Mucosa of descending colon (tissue), 3 donors: ENCODE measurements around the gene FLRT2. TPM values are rescaled to one million over a fixed set of nuclear protein-coding genes. Genes with fewer than 3 reads are reported as not detected.

Source experiments
- ATAC-seq: fragments of 200-7000 bp; cut with Tn5 transposase; one replicate; pipeline ENCODE4 v1.9.1; 2020; ENCODE audit warnings: mild to moderate bottlenecking, moderate library complexity
- DNase-seq, 3 donors: peaks; one replicate each; pipeline ENCODE4 v3.0.0-alpha.2; 2020
- H3K36me3 ChIP-seq: fragments of 200-600 bp; one replicate; pipeline ENCODE4 v1.8.0; 2021; ENCODE audit warnings: low read depth, mild to moderate bottlenecking
- H3K4me1 ChIP-seq: fragments of 200-600 bp; one replicate; pipeline ENCODE4 v1.8.0; 2021; ENCODE audit warnings: low read depth, mild to moderate bottlenecking
- H3K4me3 ChIP-seq: fragments of 200-600 bp; one replicate; pipeline ENCODE4 v1.8.0; 2021; ENCODE audit warnings: mild to moderate bottlenecking
- H3K9me3 ChIP-seq: fragments of 200-600 bp; one replicate; pipeline ENCODE4 v1.8.0; 2021; ENCODE audit warnings: mild to moderate bottlenecking
- CTCF ChIP-seq: fragments of 200-600 bp; IDR thresholded peaks from one replicate; pipeline ENCODE4 v1.8.0; 2022; ENCODE audit warnings: antibody characterized with exemption, mild to moderate bottlenecking
- intact Hi-C, 2 donors: fragments of 100-400 bp; cut with DNase I in 1 of 2; cut with micrococcal nuclease in 1 of 2; formaldehyde crosslinking; loops; one replicate each; pipeline versions ENCODE4 v1.11.0 to v1.11.1; 2022; cut with DNase I, micrococcal nuclease
- total RNA-seq, 3 donors: library from RNA; stranded (reverse); fragmentation: NEBNext Ultra II Directional in 2 of 3; extraction: Animal tissue kit (Norgen Biotek cat#: 25700) in 2 of 3; gene quantifications; one replicate each; pipeline versions ENCODE4 v1.2.1 to v1.2.4, GENCODE V29; 2021 to 2023
- donor health status: DM: no; HTN: no; CAD: no; lungs with moderate emphysema.
- donor health status: DM: no; HTN: no; CAD: no.
- donor health status: DM: no; HTN: yes; CAD: no.

The FLRT2 gene
- total RNA-seq, 3 donors from 2014 or later, result 4.9 to 14.6 (median 7.1) TPM

- no peak for ATAC-seq
- Histone ChIP-seq H3K36me3 (no peaks in the 10 kb centered on the region), H3K4me1 (no peaks in the 10 kb centered on the region), H3K4me3 (no peak overlapping the region), H3K9me3 (no peaks in the 10 kb centered on the region)
- no peak for DNase-seq
- intact Hi-C loops, result no loop called here
- TF ChIP-seq CTCF, result no peak
These were observed 24.2 kb downstream of the FLRT2 start for GRCh38 chr14:85554106-85554505.

- no peak for TF ChIP-seq CTCF
- DNase-seq, result no peak
- ATAC-seq, result no peak
- Histone ChIP-seq H3K9me3 (no peaks in the 10 kb centered on the region), H3K36me3 (no peaks in the 10 kb centered on the region), H3K4me1 (no peaks in the 10 kb centered on the region), H3K4me3 (no peak overlapping the region)
- intact Hi-C loops, result no loop called here
These were observed 26.3 kb downstream of the FLRT2 start for GRCh38 chr14:85556267-85556666.

- no peak for ATAC-seq
- no peaks in the 10 kb centered on the region for H3K9me3 ChIP-seq
- no peaks in the 10 kb centered on the region for H3K36me3 ChIP-seq
- DNase-seq, result no peak
- no peaks in the 10 kb centered on the region for H3K4me1 ChIP-seq
- intact Hi-C loops, result no loop called here
- no peak for TF ChIP-seq CTCF
- no peak overlapping the region for H3K4me3 ChIP-seq
These were observed 28.6 kb downstream of the FLRT2 start for GRCh38 chr14:85558505-85558904.

- Histone ChIP-seq H3K36me3 (no peaks in the 10 kb centered on the region), H3K9me3 (no peaks in the 10 kb centered on the region), H3K4me3 (no peak overlapping the region), H3K4me1 (no peaks in the 10 kb centered on the region)
- no peak for TF ChIP-seq CTCF
- DNase-seq (no peak), ATAC-seq (no peak)
- intact Hi-C loops, result no loop called here
These were observed 32.7 kb downstream of the FLRT2 start for GRCh38 chr14:85562630-85563029.

- no peak for DNase-seq
- Histone ChIP-seq H3K36me3 (no peaks in the 10 kb centered on the region), H3K9me3 (no peaks in the 10 kb centered on the region), H3K4me3 (no peak overlapping the region), H3K4me1 (no peaks in the 10 kb centered on the region)
- ATAC-seq, result no peak
- intact Hi-C loops, result no loop called here
- TF ChIP-seq CTCF, result no peak
These were observed 35.0 kb downstream of the FLRT2 start for GRCh38 chr14:85564841-85565527.

DNA sequence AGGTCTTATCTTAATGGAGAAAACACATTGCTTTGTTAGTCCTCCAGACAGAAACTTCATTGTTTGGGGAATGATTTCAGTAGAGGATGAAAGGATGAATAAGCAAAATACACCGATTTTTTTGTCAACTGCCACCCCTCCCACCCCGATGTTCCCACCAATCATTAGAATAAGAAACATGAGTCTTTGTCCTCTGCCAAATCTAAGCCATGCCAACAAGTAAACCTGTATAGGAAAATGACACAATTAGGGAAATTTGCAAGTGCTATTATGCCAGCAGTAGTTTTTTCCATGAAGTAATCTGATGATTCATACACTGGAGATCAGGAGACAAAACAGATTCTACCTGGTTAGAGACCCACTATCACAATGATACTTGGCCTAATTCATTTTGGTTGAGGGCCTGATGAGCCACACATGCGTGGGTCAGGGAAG lies 35.9 kb downstream of the FLRT2 start:
- DNase-seq (no peak), ATAC-seq (no peak)
- intact Hi-C loops, result no loop called here
- H3K4me3 ChIP-seq, result no peak overlapping the region
- H3K36me3 ChIP-seq, result no peaks in the 10 kb centered on the region
- TF ChIP-seq CTCF, result no peak
- H3K4me1 ChIP-seq, result no peaks in the 10 kb centered on the region
- no peaks in the 10 kb centered on the region for H3K9me3 ChIP-seq
